HG03095 (cell line): Measurements from ENCODE around the gene BATF2.

Experiments
- ATAC-seq: cut with Tn5 transposase; IDR thresholded peaks from one replicate; pipeline ENCODE4 v1.9.1; 2021; ENCODE audit warnings: moderate library complexity; ENCODE audit not compliant: unreplicated experiment

The BATF2 gene

DNA sequence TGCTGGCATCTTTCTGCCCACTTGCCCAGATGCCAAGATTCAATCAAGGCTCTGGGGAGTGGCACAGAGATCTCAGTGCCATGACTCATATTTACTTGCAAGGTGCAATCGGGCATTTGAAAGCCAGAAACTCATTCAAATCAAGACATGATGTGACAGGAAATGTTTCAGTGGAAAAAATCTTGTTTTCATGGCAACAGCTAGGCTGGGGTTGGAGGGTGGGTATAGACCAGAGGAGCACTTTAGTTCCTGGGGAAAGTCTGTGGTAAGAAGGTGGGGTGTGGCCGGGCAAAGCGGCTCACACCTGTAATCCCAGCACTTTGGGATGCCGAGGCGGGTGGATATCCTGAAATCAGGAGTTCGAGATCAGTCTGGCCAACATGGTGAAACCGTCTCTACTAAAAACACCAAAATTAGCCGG is 26.0 kb downstream of the BATF2 start:
- no peak for ATAC-seq

DNA sequence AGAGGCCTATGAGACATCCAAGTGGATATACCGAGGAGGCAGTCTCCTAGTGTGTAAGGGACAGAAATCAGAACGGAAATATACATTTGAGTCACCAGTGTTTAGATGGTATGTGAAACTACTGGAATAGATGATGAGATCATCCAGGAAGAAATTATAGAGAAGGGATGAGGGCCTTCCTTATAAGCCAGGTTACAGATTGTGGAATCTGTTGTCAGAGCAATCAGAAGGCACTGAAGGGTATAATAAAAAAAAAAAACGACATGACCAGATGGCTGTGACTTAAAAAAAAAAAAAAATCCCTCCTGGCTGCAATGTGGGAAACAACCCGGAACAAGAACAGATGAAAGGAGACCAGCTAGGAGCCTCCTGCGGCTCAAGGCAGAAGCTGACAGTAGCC is 27.6 kb downstream of the BATF2 start:
- ATAC-seq = no peak

DNA sequence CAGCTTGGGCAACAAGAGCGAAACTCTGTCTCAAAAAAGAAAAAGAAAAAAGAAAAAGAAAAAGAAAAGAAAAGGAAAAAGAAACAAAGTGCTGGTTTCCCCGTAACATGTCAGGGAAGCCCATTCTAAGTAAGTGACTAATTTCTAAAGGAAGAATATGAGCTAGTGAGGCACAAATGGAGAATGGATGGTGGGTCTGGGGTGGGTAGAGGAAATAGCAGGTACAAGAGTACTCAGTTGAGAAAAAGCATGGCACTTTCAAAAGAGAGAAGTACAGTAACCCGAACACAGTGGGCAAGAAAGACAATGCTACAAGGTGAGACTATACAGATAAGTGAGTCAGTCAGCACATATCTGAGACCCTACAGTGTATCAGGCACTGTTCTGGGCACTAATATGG is 29.4 kb downstream of the BATF2 start:
- no peak for ATAC-seq

DNA sequence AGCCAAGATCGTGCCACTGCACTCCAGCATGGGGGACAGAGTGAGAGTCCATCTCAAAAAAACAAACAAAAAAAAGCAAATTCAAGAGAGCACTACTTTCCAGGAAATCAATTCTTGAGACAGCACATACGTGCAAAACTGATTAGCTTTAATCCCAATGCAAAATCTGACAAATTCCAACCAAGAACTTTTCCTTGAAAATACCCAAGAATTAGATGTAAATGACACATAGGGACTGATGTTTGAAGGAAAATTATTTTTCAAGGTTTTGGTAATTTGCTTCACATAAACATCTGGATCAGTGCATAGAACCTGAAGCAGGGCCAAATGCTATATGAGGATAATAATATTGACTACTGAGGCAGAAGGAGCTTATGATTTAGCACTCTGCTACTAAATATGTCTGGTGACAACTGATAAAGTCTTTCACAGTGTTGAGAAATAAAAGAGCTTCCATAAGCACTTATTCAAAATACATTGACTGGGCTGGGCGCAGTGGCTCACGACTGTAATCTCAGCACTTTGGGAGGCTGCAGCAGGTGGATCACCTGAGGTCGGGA is 33.6 kb downstream of the BATF2 start:
- no peak for ATAC-seq

DNA sequence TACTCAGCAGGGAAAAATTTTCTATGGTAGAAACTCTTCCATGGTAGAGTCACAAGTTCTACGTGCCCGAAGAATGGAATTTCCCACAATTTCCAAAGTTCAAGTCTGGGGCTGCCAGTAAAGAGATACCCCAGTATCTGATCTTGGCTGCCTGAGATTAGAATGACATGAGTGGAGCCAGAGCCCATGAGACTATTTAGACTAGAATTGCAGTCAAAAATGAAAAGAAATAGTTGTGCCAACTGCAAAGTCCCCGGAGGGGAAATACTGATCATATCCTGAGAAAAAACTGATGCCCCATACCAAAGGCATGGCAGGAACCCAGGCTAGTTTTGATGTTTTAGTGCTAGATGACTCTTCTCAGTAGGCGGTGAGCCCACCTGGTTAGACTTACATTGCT is 36.1 kb downstream of the BATF2 start:
- no peak for ATAC-seq

DNA sequence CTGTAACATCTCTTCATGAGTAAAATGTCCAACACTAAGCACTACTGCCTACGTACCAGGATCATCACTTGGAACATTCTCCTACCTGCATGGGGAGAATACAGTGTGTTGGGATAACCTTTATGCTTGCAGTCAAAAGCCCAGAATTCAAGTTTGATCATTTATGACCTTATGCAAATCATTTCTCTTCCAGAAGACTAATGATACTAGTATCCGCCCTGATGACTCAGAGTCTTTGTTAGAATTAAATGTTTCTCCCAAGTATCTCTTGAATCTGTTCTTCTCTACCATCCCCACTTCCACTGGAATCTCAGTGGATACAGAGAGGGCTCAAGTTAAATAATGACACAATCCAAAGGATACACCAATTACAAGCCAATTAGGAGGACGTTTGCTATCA is 37.3 kb downstream of the BATF2 start:
- no peak for ATAC-seq

DNA sequence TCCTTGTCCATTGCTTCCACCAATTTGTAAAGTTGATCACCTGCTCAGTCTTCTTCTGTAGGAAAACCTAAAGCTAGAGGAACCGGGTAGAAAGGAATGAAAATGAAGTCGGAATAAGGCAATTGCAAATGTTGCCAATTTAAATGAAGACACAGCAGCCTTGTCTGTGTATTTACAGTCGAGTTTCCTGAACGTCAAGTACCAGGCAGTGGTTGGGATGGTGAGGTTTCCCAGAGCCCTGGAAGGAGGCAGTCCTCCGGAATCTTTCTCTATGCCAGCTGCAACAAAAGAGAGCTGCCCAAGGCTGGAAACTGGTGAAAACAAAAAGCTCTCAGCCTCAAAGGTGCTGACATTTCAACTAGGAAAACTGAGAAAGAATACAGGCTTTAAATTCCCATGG is 42.6 kb downstream of the BATF2 start:
- ATAC-seq = no peak

DNA sequence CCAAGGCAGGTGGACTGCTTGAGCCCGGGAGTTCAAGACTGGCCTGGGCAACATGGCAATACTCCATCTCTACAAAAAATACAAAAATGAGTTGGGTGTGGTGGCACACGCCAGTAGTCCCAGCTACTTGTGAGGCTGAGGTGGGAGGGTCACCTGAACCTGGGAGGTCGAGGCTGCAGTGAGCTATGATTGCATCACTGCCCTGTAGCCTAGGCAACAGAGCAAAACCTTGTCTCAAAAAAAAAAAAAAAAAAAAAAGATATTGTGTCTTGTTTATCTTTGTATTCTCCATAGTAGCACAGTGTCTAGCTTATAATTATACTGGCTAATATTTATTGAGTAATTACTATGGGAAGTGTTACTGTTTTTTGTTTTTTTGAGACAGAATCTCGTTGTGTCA is 45.2 kb downstream of the BATF2 start:
- no peak for ATAC-seq

DNA sequence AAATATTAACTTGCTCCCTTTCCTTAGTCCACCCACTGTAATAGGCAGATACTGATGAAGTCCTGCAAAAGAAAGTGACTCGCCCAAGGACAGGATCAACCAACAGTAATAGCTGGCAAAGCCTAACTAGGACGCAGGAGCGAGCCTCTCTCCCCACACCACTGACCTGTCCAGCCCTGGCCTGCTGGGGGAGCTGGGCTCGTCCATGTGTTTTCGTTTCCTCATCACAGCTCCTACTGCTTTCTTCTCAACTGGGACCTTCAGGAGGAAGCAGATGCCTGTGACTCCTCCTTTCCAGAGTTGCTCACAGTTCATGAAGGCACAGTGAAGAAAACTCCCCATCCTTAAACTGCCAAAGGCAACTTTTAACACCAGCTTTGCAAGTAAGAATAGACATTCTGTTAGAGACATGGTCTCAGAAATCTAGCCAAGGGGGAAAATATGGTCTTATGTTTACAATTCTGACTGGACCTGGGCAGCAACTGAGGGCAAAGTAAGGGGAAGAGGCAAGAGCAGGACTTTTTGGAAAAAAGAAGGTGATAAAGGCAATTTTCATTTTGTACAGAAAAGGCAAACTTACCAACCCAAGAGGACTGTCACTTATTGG is 49.5 kb downstream of the BATF2 start:
- ATAC-seq = no peak
